Measurements from ENCODE around the gene DDX24.

DDX24 gene

GRCh38 chr14:94037954-94038353 is 43.0 kb downstream of the DDX24 start:
- Histone ChIP-seq H3K36me3 (ENCODE audit: control insufficient read depth, low read length) (no peaks in the 10 kb centered on the region), H3K27ac (ENCODE audit: low read depth, low read length) (no peak overlapping the region), H3K27me3 (ENCODE audit: control insufficient read depth, low read length) (no peaks in the 10 kb centered on the region), H3K4me3 (ENCODE audit: low read length) (no peak overlapping the region), H4K20me1 (ENCODE audit: control insufficient read depth, insufficient read depth, low read depth, low read length) (no peaks in the 10 kb centered on the region), H3K79me2 (ENCODE audit: control insufficient read depth, low read length) (no peaks in the 10 kb centered on the region), H3F3A (ENCODE audit: control insufficient read depth, insufficient read depth) (no peaks in the 10 kb centered on the region), H3K9me3 (ENCODE audit: control insufficient read depth, insufficient read depth, low read length) (no peaks in the 10 kb centered on the region), H3K4me2 (ENCODE audit: low read length) (no peak overlapping the region), H3K4me1 (ENCODE audit: control insufficient read depth, low read length) (no peaks in the 10 kb centered on the region), H3K9me2 (replicated peaks; ENCODE audit: control insufficient read depth, low read length) (no peaks in the 10 kb centered on the region)
- no peak for TF ChIP-seq EZH2phosphoT487 (IDR thresholded peaks at IDR 0.05; ENCODE audit: borderline replicate concordance, low read length)
- TF ChIP-seq CTCF (IDR thresholded peaks at IDR 0.05; ENCODE audit: low read depth, low read length, poor library complexity, severe bottlenecking): no peak

- H3K9me2 ChIP-seq (replicated peaks; ENCODE audit: control insufficient read depth, low read length): no peaks in the 10 kb centered on the region
- H3K4me3 ChIP-seq (ENCODE audit: low read length): no peak overlapping the region
- H3K79me2 ChIP-seq (ENCODE audit: control insufficient read depth, low read length): no peaks in the 10 kb centered on the region
- TF ChIP-seq CTCF (IDR thresholded peaks at IDR 0.05; ENCODE audit: low read depth, low read length, poor library complexity, severe bottlenecking): peak; percentile 93
- TF ChIP-seq EZH2phosphoT487 (IDR thresholded peaks at IDR 0.05; ENCODE audit: borderline replicate concordance, low read length): no peak
- no peaks in the 10 kb centered on the region for H3K4me1 ChIP-seq (ENCODE audit: control insufficient read depth, low read length)
- no peaks in the 10 kb centered on the region for H3K36me3 ChIP-seq (ENCODE audit: control insufficient read depth, low read length)
- H4K20me1 ChIP-seq (ENCODE audit: control insufficient read depth, insufficient read depth, low read depth, low read length): no peaks in the 10 kb centered on the region
- H3K4me2 ChIP-seq (ENCODE audit: low read length): no peak overlapping the region
- no peaks in the 10 kb centered on the region for H3F3A ChIP-seq (ENCODE audit: control insufficient read depth, insufficient read depth)
- no peaks in the 10 kb centered on the region for H3K27me3 ChIP-seq (ENCODE audit: control insufficient read depth, low read length)
- no peak overlapping the region for H3K27ac ChIP-seq (ENCODE audit: low read depth, low read length)
- H3K9me3 ChIP-seq (ENCODE audit: control insufficient read depth, insufficient read depth, low read length): no peaks in the 10 kb centered on the region
Observed at GRCh38 chr14:94036313-94037167, 44.5 kb downstream of the DDX24 start.

- TF ChIP-seq EZH2phosphoT487 (IDR thresholded peaks at IDR 0.05; ENCODE audit: borderline replicate concordance, low read length) (no peak), CTCF (IDR thresholded peaks at IDR 0.05; ENCODE audit: low read depth, low read length, poor library complexity, severe bottlenecking) (no peak)
- H3K79me2 ChIP-seq (ENCODE audit: control insufficient read depth, low read length): no peaks in the 10 kb centered on the region
- H3K4me1 ChIP-seq (ENCODE audit: control insufficient read depth, low read length): no peaks in the 10 kb centered on the region
- no peaks in the 10 kb centered on the region for H3F3A ChIP-seq (ENCODE audit: control insufficient read depth, insufficient read depth)
- H4K20me1 ChIP-seq (ENCODE audit: control insufficient read depth, insufficient read depth, low read depth, low read length): no peaks in the 10 kb centered on the region
- no peak overlapping the region for H3K4me3 ChIP-seq (ENCODE audit: low read length)
- no peaks in the 10 kb centered on the region for H3K36me3 ChIP-seq (ENCODE audit: control insufficient read depth, low read length)
- no peaks in the 10 kb centered on the region for H3K9me2 ChIP-seq (replicated peaks; ENCODE audit: control insufficient read depth, low read length)
- H3K4me2 ChIP-seq (ENCODE audit: low read length): no peak overlapping the region
- no peak overlapping the region for H3K27ac ChIP-seq (ENCODE audit: low read depth, low read length)
- H3K9me3 ChIP-seq (ENCODE audit: control insufficient read depth, insufficient read depth, low read length): no peaks in the 10 kb centered on the region
- H3K27me3 ChIP-seq (ENCODE audit: control insufficient read depth, low read length): no peaks in the 10 kb centered on the region
Observed at GRCh38 chr14:94034886-94035285, 46.1 kb downstream of the DDX24 start.

Measured in DOHH2 (cell line).